ENCODE measurements around the gene ITGB2.

ITGB2 gene

DNA sequence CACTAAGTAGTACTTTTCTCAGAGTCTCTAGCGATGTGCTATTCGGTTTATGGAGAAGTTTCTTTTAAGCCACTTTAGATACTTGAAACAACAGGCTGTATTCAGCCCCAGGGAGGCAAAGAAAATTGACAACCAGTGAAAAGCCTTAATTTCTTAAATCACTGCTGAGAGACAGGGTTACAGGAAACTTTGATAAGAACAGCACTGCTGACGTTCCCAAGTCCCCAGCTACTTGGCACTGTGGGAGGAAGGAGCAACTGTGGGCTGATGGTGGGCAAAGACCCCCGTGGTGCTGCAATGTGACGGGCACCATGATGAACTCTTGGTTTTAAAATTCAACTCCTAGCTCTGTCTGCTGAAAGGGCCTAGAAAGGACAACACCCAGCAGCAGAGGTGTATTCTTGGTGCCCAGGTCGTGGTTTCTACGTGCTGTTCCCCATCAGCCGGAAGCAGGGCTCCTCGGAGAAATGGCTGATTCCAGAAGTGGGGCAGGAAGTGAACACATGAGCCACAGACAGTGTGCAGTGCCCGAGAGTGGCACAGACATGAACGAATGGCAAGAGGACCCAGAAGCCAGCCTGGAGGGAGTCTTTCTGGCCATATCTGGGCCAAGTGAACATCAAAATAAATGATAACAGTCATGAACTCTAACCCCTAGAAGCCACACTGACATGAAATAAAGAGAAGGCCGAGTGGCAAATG, 52.5 kb downstream of the ITGB2 start:
- no peak overlapping the region for H3K4me3 ChIP-seq (ENCODE audit: low read length)
- TF ChIP-seq, protein P1, sequence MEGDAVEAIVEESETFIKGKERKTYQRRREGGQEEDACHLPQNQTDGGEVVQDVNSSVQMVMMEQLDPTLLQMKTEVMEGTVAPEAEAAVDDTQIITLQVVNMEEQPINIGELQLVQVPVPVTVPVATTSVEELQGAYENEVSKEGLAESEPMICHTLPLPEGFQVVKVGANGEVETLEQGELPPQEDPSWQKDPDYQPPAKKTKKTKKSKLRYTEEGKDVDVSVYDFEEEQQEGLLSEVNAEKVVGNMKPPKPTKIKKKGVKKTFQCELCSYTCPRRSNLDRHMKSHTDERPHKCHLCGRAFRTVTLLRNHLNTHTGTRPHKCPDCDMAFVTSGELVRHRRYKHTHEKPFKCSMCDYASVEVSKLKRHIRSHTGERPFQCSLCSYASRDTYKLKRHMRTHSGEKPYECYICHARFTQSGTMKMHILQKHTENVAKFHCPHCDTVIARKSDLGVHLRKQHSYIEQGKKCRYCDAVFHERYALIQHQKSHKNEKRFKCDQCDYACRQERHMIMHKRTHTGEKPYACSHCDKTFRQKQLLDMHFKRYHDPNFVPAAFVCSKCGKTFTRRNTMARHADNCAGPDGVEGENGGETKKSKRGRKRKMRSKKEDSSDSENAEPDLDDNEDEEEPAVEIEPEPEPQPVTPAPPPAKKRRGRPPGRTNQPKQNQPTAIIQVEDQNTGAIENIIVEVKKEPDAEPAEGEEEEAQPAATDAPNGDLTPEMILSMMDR (conservative IDR thresholded peaks at IDR 0.05; ENCODE audit: low read length) = no peak
- no peak for DNase-seq (ENCODE audit: low read depth)

- H3K4me3 ChIP-seq (ENCODE audit: low read length) = no peak overlapping the region
- no peak for DNase-seq (ENCODE audit: low read depth)
- TF ChIP-seq, protein P1 (conservative IDR thresholded peaks at IDR 0.05; ENCODE audit: low read length) = no peak
These were observed 53.2 kb downstream of the ITGB2 start for GRCh38 chr21:44867464-44867863.

- TF ChIP-seq, protein P1 (conservative IDR thresholded peaks at IDR 0.05; ENCODE audit: low read length) = no peak
- DNase-seq (ENCODE audit: low read depth) = no peak
- H3K4me3 ChIP-seq (ENCODE audit: low read length) = no peak overlapping the region
These were observed 53.9 kb downstream of the ITGB2 start for GRCh38 chr21:44866780-44867179.

- no peak overlapping the region for H3K4me3 ChIP-seq (ENCODE audit: low read length)
- TF ChIP-seq, protein P1 (conservative IDR thresholded peaks at IDR 0.05; ENCODE audit: low read length) = no peak
These were observed 55.0 kb downstream of the ITGB2 start for GRCh38 chr21:44865561-44866280.

DNA sequence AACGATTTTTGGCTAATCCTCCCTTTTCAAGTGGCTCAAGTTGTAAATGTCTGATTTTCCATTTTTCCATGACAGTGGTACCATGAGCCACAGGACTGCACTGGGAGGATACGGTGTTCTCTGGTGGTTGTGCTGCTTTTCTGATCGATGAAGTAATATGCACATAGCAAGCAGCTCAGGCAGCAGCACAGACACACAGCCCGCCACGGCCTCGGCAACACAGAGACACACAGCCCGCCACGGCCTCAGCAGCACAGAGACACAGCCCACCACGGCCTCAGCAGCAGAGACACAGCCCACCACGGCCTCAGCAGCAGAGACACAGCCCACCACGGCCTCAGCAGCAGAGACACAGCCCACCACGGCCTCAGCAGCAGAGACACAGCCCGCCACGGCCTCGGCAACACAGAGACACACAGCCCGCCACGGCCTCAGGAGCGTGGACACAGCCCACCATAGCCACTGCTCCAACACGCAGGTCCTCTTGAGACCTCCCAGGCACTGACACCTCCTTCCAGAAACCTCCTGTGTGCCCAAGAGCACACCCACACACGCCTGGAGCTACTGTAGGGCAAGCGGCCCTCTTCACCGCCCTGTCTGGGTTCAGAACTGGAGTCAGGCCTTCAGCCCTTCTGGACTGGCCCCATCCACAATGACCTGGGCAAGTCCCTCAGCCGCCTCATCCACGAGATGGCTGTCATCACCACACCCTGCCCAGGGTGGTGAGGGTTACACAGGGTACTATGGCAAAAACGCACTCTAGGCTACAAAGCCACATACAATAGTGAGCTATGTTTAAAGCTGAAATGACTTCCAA, 57.6 kb downstream of the ITGB2 start:
- no peak for DNase-seq (ENCODE audit: low read depth)
- H3K4me3 ChIP-seq (ENCODE audit: low read length) = no peak overlapping the region
- TF ChIP-seq, protein P1 (conservative IDR thresholded peaks at IDR 0.05; ENCODE audit: low read length) = no peak

More at GRCh38 chr21:44865561-44866280, 55.0 kb downstream of the ITGB2 start:
- no peak for DNase-seq (ENCODE audit: low read depth)

DNA sequence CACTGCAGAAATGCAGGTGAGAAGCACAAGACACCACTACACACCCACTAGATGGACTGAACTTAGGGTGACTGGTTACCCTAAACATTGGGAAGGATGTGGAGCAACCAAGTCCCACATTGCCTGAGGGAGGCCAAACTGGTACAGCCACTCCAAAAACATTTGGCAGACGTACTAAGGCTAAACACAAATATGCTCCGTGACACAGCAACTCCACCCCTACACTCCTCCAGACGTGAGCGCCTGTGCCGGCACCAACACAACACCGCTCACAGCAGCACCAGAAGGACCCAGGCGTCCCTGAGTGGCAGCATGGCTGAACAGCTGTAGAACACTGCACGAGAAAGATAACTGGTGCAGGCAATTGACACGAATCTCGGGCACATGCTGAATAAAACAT, 61.9 kb downstream of the ITGB2 start:
- no peak overlapping the region for H3K4me3 ChIP-seq (ENCODE audit: low read length)
- TF ChIP-seq, protein P1 (conservative IDR thresholded peaks at IDR 0.05; ENCODE audit: low read length) = no peak
- DNase-seq (ENCODE audit: low read depth) = no peak

Data from AG10803 (cell line).